Sigmoid colon (tissue), 7 donors: Measurements from ENCODE around the gene TTC17. TPM values are rescaled to one million over a fixed set of nuclear protein-coding genes. Genes with fewer than 3 reads are reported as not detected.

Experiments used
- DNase-seq: peaks from one replicate; pipeline ENCODE4 v3.0.0-alpha.2; 2019
- H3K27ac ChIP-seq, 4 donors: fragments of 200-600 bp; sonication (generic); one replicate each; pipeline ENCODE4 v1.5.1; 2016 to 2019; ENCODE audit warnings: mild to moderate bottlenecking in 1 of 4
- H3K27me3 ChIP-seq, 3 donors: fragments of 200-600 bp; sonication (generic); one replicate each; pipeline ENCODE4 v1.5.1; 2019; ENCODE audit warnings: mild to moderate bottlenecking in 1 of 3
- H3K36me3 ChIP-seq, 4 donors: fragments of 200-600 bp; sonication (generic); one replicate each; pipeline ENCODE4 v1.5.1; 2016 to 2019
- H3K4me1 ChIP-seq, 4 donors: fragments of 200-600 bp; sonication (generic); one replicate each; pipeline ENCODE4 v1.5.1; 2017 to 2019
- H3K4me3 ChIP-seq, 4 donors: fragments of 200-600 bp; sonication (generic); one replicate each; pipeline ENCODE4 v1.5.1; 2017 to 2019; ENCODE audit warnings: mild to moderate bottlenecking in 2 of 4, moderate library complexity in 1 of 4
- H3K9me3 ChIP-seq, 4 donors: fragments of 200-600 bp in 3 of 4; sonication (generic) in 3 of 4; one replicate each; pipeline versions ENCODE4 v1.5.1 to v1.6.1; 2013 to 2019
- EP300 ChIP-seq, 4 donors: sonication (generic); formaldehyde crosslinking; IDR thresholded peaks; one replicate each; pipeline ENCODE4 v1.6.1; 2017; ENCODE audit warnings: antibody characterized with exemption in 4 of 4
- POLR2A ChIP-seq, 2 donors: fragments of 450-650 bp; IDR thresholded peaks; one replicate each; pipeline ENCODE4 v1.6.1; 2016; ENCODE audit warnings: antibody characterized with exemption in 2 of 2, mild to moderate bottlenecking in 2 of 2, moderate library complexity in 2 of 2
- POLR2AphosphoS5 ChIP-seq, 4 donors: sonication (generic); formaldehyde crosslinking; IDR thresholded peaks; one replicate each; pipeline ENCODE4 v1.6.1; 2017; ENCODE audit warnings: antibody characterized with exemption in 4 of 4
- WGBS, 2 donors: extraction: QIAGEN DNeasy Blood & Tissue Kit; methylation state at CpG; one replicate each; pipeline ENCODE4 v1.1.7; 2013; 5-methylcytosine and 5-hydroxymethylcytosine counted together
- intact Hi-C: fragments of 100-400 bp; cut with DNase I; formaldehyde crosslinking; loops from one replicate; pipeline ENCODE4 v1.15.1; 2023
- polyA plus RNA-seq, 3 donors: library from polyadenylated mRNA; stranded (reverse); fragments of 200-250 nt; gene quantifications; one replicate each; pipeline ENCODE4 v1.2.3, GENCODE V29; 2013
- total RNA-seq, 4 donors: library from RNA; depleted of rRNA; stranded (reverse); fragments of >200 nt; gene quantifications; one replicate each; pipeline ENCODE4 v1.1.0, GENCODE V29; 2016
- TF ChIP-seq, protein P1 (sequence below), 4 experiments: fragments of 450-650 bp in 3 of 4; fragments of 200-600 bp in 1 of 4; IDR thresholded peaks; one replicate each; pipeline ENCODE4 v1.5.1; 2016 to 2019; ENCODE audit warnings: antibody characterized with exemption in 4 of 4, mild to moderate bottlenecking in 3 of 4, moderate library complexity in 2 of 4
- donor health status: healthy with polysubstance abuse.
- donor health status: Bipolar disorder and iron deficiency.
- donor health status: healthy.

The TTC17 gene
- total and polyA plus RNA-seq, 7 donors = 8.4 to 102 (median 79.2) TPM

DNA sequence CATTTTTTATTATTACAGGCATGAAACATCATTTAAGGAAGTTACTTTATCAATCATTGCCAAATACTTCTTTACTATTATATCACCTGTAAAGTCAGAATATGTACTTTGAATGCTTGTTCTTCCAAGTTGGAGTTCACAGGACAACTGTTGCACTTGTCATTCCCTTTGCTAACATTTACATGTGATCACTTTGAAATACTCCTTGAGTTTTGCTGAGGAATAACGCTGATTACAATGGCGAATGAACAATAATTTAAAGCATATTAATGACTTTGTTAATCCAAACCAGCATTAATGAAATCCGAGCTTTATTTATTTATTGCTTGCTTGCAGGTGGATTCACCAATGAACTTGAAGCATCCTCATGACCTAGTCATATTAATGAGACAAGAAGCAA lies 20.2 kb downstream of the TTC17 start:
- Histone ChIP-seq H3K4me3 (no peak overlapping the region), H3K9me3 (no peaks in the 10 kb centered on the region), H3K36me3 (peaks cover 0 to 32% (median 0%) of the 10 kb centered on the region in 4 donors), H3K4me1 (peaks cover 0 to 9% (median 0%) of the 10 kb centered on the region in 4 donors), H3K27ac (no peak overlapping the region), H3K27me3 (no peaks in the 10 kb centered on the region)
- WGBS, 2 donors = 77 to 90% methylated on average over 3 of the region's 3 CpGs
- TF ChIP-seq POLR2A (IDR thresholded peaks at IDR 0.05) (no peak), POLR2AphosphoS5 (IDR thresholded peaks at IDR 0.05) (no peak), EP300 (IDR thresholded peaks at IDR 0.05) (no peak)
- intact Hi-C loops = no loop called here
- DNase-seq = no peak

DNA sequence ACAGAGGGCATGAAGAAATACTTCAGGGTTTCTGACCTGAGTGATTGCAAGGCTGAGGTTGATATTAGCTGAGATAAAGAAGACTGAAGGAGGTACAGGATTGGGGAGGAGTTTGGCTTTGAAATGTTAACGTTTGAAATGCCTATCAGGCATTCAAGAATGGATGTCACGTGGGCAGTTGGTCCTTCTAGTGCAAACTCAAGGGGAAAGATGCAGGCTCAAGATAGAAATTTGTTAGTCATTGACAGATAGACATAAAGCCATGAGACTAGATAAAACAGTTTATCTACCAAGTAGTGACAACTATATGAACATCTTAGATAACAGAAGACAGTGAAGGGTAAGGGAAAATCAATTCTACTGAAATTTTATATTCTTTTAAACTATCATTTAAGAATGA lies 23.1 kb downstream of the TTC17 start:
- Histone ChIP-seq H3K4me1 (peaks cover 0 to under 1% (median 0%) of the 10 kb centered on the region in 4 donors), H3K27me3 (no peaks in the 10 kb centered on the region)
- TF ChIP-seq, protein P1, sequence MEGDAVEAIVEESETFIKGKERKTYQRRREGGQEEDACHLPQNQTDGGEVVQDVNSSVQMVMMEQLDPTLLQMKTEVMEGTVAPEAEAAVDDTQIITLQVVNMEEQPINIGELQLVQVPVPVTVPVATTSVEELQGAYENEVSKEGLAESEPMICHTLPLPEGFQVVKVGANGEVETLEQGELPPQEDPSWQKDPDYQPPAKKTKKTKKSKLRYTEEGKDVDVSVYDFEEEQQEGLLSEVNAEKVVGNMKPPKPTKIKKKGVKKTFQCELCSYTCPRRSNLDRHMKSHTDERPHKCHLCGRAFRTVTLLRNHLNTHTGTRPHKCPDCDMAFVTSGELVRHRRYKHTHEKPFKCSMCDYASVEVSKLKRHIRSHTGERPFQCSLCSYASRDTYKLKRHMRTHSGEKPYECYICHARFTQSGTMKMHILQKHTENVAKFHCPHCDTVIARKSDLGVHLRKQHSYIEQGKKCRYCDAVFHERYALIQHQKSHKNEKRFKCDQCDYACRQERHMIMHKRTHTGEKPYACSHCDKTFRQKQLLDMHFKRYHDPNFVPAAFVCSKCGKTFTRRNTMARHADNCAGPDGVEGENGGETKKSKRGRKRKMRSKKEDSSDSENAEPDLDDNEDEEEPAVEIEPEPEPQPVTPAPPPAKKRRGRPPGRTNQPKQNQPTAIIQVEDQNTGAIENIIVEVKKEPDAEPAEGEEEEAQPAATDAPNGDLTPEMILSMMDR (IDR thresholded peaks at IDR 0.05) = no peak
- TF ChIP-seq EP300 (IDR thresholded peaks at IDR 0.05) = no peak
- no peak for TF ChIP-seq POLR2A (IDR thresholded peaks at IDR 0.05)
- TF ChIP-seq POLR2AphosphoS5 (IDR thresholded peaks at IDR 0.05) = no peak

DNA sequence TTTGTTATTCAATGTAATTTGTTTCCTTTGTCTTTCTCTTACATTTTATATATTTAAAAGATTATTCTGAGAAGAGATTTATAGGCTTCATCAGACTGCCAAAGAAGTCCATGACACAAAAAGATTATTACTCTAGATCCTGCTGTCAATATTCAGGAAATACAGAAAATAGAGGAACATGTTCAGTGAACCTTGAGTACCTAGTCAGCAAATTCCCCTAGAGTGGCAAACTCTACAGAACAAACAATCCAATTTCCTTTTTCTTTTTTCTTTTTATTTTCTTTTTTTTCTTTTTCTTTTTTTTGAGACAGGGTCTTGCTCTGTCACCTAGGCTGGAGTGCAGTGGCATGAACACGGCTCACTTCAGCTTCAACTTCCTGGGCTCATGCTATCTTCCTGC lies 23.9 kb downstream of the TTC17 start:
- Histone ChIP-seq H3K4me1 (no peaks in the 10 kb centered on the region), H3K27me3 (no peaks in the 10 kb centered on the region), H3K9me3 (no peaks in the 10 kb centered on the region), H3K4me3 (no peak overlapping the region), H3K36me3 (peaks cover 0 to 47% (median 0%) of the 10 kb centered on the region in 4 donors), H3K27ac (no peak overlapping the region)
- DNase-seq = no peak
- 90 to 93% methylated on average over 1 of the region's 1 CpG for WGBS, 2 donors
- intact Hi-C loops = no loop called here
- TF ChIP-seq POLR2A (IDR thresholded peaks at IDR 0.05) = no peak
- no peak for TF ChIP-seq POLR2AphosphoS5 (IDR thresholded peaks at IDR 0.05)
- TF ChIP-seq EP300 (IDR thresholded peaks at IDR 0.05) = no peak
- TF ChIP-seq, protein P1 (IDR thresholded peaks at IDR 0.05) = no peak

More for the DNA sequence above, 23.1 kb downstream of the TTC17 start:
- no peak overlapping the region for H3K27ac ChIP-seq
- no peak overlapping the region for H3K4me3 ChIP-seq
- no peaks in the 10 kb centered on the region for H3K9me3 ChIP-seq
- H3K36me3 ChIP-seq = peaks cover 0 to 43% (median 0%) of the 10 kb centered on the region in 4 donors
- 74 to 82% methylated on average over 2 of the region's 2 CpGs for WGBS, 2 donors
- DNase-seq = no peak
- intact Hi-C loops = no loop called here

DNA sequence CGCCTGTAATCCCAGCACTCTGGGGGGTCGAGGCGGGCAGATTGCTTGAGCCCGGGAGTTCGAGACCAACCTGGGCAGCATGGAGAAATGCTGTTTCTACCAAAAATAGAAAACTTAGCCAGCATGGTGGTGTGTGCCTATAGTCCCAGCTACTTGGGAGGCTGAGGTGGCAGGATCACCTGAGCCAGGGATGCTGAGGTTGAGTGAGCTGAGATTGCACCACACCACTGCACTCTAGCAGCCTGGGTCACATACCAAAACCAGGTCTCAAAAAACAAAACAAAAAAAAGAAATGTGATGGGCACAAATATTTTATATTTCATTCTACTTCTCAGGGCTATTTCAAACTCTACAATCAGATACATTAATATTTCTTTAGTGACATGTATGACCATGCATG lies 25.7 kb downstream of the TTC17 start:
- no peak for TF ChIP-seq POLR2AphosphoS5 (IDR thresholded peaks at IDR 0.05)
- TF ChIP-seq POLR2A (IDR thresholded peaks at IDR 0.05) = no peak
- TF ChIP-seq, protein P1 (IDR thresholded peaks at IDR 0.05) = no peak
- TF ChIP-seq EP300 (IDR thresholded peaks at IDR 0.05) = no peak
- Histone ChIP-seq H3K36me3 (peaks cover 0 to 43% (median 0%) of the 10 kb centered on the region in 4 donors), H3K4me1 (no peaks in the 10 kb centered on the region), H3K27ac (no peak overlapping the region), H3K4me3 (no peak overlapping the region), H3K27me3 (no peaks in the 10 kb centered on the region), H3K9me3 (no peaks in the 10 kb centered on the region)
- intact Hi-C loops = no loop called here
- DNase-seq = no peak
- WGBS, 2 donors = 87 to 98% methylated on average over 5 of the region's 5 CpGs

DNA sequence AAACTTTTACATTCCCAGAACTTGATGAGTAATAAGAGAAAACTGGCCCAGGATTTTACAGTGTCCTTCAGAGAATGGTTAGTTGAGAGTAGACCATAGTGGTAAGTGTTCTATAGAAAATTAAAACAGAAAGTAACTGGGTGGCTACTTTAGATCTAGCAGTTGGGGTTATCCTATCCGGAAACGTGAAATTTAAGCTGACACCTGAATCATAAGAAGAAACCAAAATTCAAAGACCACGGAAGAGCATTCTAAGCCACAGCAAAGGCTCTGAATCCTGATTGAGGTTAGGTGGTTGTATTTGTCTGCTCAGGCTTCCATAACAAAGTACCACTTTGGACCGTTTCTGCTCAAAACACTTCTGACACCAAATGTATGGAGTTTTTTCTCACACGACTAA lies 34.0 kb downstream of the TTC17 start:
- no peak overlapping the region for H3K4me3 ChIP-seq
- no peaks in the 10 kb centered on the region for H3K9me3 ChIP-seq
- no peaks in the 10 kb centered on the region for H3K27me3 ChIP-seq
- peaks cover 11 to 80% (median 23%) of the 10 kb centered on the region in 4 donors for H3K36me3 ChIP-seq
- H3K4me1 ChIP-seq = no peaks in the 10 kb centered on the region
- H3K27ac ChIP-seq = no peak overlapping the region
- intact Hi-C loops = loop anchor here (10.0 kb wide), 1 partner anchor 68 kb away; no protein-coding TSS in a partner anchor
- DNase-seq = no peak
- no peak for TF ChIP-seq POLR2A (IDR thresholded peaks at IDR 0.05)
- no peak for TF ChIP-seq EP300 (IDR thresholded peaks at IDR 0.05)
- TF ChIP-seq, protein P1 (IDR thresholded peaks at IDR 0.05) = no peak
- no peak for TF ChIP-seq POLR2AphosphoS5 (IDR thresholded peaks at IDR 0.05)
- WGBS, 2 donors = 86 to 94% methylated on average over 5 of the region's 5 CpGs
